Panc1 (cell line): ENCODE data around the gene MYH13. TPM values are rescaled to one million over a fixed set of nuclear protein-coding genes. Genes with fewer than 3 reads are reported as not detected.

ENCODE experiments used
- ATAC-seq: fragments of 200-7000 bp; cut with Tn5 transposase; 2 replicates; pipeline ENCODE4 v1.9.1; 2020; ENCODE audit warnings: mild to moderate bottlenecking, moderate library complexity
- BruUV-seq: library from RNA; stranded (reverse); fragments of 400-500 nt; replicated peaks from 2 replicates; lab custom pipeline; 2021; lab: Mats Ljungman, UMichigan
- CTCF ChIA-PET: fragments of 300-600 bp; sonication (Branson Sonifier 250); formaldehyde crosslinking; loops from one replicate; lab custom pipeline; 2022; ENCODE audit warnings: antibody characterized with exemption; lab: Charles Lee
- POLR2A ChIA-PET: fragments of 300-600 bp; sonication (Branson Sonifier 250); formaldehyde crosslinking; loops from one replicate; lab custom pipeline; 2022; ENCODE audit warnings: antibody characterized with exemption; lab: Charles Lee
- DNase-seq: peaks from one replicate; pipeline ENCODE4 v3.0.0-alpha.2; 2010; ENCODE audit warnings: low read depth, low spot score
- H3K27ac ChIP-seq: 2 replicates; pipeline ENCODE4 v1.5.1; 2011; ENCODE audit warnings: mild to moderate bottlenecking, low read length, inconsistent platforms
- H3K27me3 ChIP-seq: fragments of 200-500 bp; sonication (Bioruptor generic); 2 replicates; pipeline ENCODE4 v1.6.0; 2014; ENCODE audit warnings: low read length, inconsistent platforms; ENCODE audit not compliant: control insufficient read depth, insufficient read depth
- H3K36me3 ChIP-seq: fragments of 200-500 bp; sonication (Bioruptor generic); 2 replicates; pipeline ENCODE4 v1.5.1; 2014; ENCODE audit warnings: inconsistent platforms, mild to moderate bottlenecking, low read length, moderate library complexity; ENCODE audit not compliant: control insufficient read depth, insufficient read depth
- H3K4me1 ChIP-seq: 2 replicates; pipeline ENCODE4 v1.5.1; 2011; ENCODE audit warnings: inconsistent platforms, mild to moderate bottlenecking, low read length, moderate library complexity; ENCODE audit not compliant: control insufficient read depth, insufficient read depth
- H3K4me3 ChIP-seq, 2 experiments: 2 replicates each; pipeline ENCODE4 v1.5.1; 2011 to 2012; ENCODE audit warnings: low read depth in 2 of 2, low read length in 2 of 2, mild to moderate bottlenecking in 2 of 2, inconsistent platforms in 1 of 2, moderate library complexity in 1 of 2
- H3K9me3 ChIP-seq: fragments of 200-500 bp; sonication (Bioruptor generic); 2 replicates; pipeline ENCODE4 v1.5.1; 2014; ENCODE audit warnings: low read depth, mild to moderate bottlenecking, inconsistent platforms, low read length, moderate library complexity; ENCODE audit not compliant: control insufficient read depth, insufficient read depth
- POLR2AphosphoS5 ChIP-seq: IDR thresholded peaks from 2 replicates; pipeline ENCODE4 v1.6.1; 2012; ENCODE audit warnings: mild to moderate bottlenecking, low read depth, low read length, moderate library complexity
- SIN3A ChIP-seq: IDR thresholded peaks from 2 replicates; pipeline ENCODE4 v1.6.1; 2012; ENCODE audit warnings: low read depth, mild to moderate bottlenecking, low read length, moderate library complexity, borderline replicate concordance; ENCODE audit not compliant: insufficient read depth
- TCF7L2 ChIP-seq: IDR thresholded peaks from 2 replicates; pipeline ENCODE4 v1.6.1; 2011; ENCODE audit warnings: mild to moderate bottlenecking, low read depth, low read length, inconsistent platforms
- in situ Hi-C: cut with HindIII; loops from 2 replicates; pipeline ENCODE4 v1.10.0; 2016; ENCODE audit warnings: low sequenced_read_pairs, low pct_unique_long_range_greater_than_20kb
- intact Hi-C: fragments of 100-400 bp; cut with micrococcal nuclease; formaldehyde crosslinking; loops from one replicate; pipeline ENCODE4 v1.10.0; 2022; ENCODE audit not compliant: unreplicated experiment
- total RNA-seq: library from RNA; stranded (reverse); gene quantifications from one replicate; pipeline ENCODE4 v1.2.1, GENCODE V29; 2021; ENCODE audit not compliant: unreplicated experiment
- TF ChIP-seq, protein P1 (sequence below), 2 experiments: IDR thresholded peaks; 2 replicates each; pipeline ENCODE4 v1.6.1; 2011 to 2012; ENCODE audit warnings: low read depth in 2 of 2, control low read depth in 1 of 2, low read length in 1 of 2, mild to moderate bottlenecking in 1 of 2, moderate library complexity in 1 of 2; ENCODE audit not compliant: insufficient read depth in 1 of 2
- TF ChIP-seq, protein P2 (sequence below): fragments of 450-650 bp; IDR thresholded peaks from 2 replicates; pipeline ENCODE4 v1.5.1; 2017; ENCODE audit warnings: mild to moderate bottlenecking

Gene MYH13
- total RNA-seq, 1 experiment from 2014 or later, result not detected

DNA sequence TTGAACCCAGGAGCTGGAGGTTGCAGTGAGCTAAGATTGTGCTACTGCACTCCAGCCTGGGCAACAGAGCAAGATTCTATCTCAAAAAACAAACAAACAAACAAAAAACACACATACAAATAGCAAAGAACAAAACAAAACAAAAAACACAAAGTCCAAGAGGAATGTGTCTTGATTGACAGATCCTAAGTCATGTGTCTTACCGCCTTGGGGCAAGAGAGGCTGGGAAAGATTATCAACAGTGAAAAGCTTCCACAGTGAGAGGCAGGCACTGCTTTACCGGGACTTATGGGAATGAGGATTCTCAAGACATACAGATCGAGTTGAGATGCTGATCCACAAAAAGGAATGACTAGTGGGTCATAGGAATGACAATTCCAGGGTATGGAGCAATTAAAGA, 111.7 kb downstream of the MYH13 start:
- ATAC-seq (no peak), DNase-seq (no peak)
- H3K4me1 ChIP-seq, result no peaks in the 10 kb centered on the region
- no peak overlapping the region for H3K4me3 ChIP-seq
- BruUV-seq, result no TSS peak
- in situ Hi-C loops (no loop called here), intact Hi-C loops (no loop called here)
- TF ChIP-seq SIN3A (no peak), TCF7L2 (no peak), POLR2AphosphoS5 (no peak)
- TF ChIP-seq, protein P1, sequence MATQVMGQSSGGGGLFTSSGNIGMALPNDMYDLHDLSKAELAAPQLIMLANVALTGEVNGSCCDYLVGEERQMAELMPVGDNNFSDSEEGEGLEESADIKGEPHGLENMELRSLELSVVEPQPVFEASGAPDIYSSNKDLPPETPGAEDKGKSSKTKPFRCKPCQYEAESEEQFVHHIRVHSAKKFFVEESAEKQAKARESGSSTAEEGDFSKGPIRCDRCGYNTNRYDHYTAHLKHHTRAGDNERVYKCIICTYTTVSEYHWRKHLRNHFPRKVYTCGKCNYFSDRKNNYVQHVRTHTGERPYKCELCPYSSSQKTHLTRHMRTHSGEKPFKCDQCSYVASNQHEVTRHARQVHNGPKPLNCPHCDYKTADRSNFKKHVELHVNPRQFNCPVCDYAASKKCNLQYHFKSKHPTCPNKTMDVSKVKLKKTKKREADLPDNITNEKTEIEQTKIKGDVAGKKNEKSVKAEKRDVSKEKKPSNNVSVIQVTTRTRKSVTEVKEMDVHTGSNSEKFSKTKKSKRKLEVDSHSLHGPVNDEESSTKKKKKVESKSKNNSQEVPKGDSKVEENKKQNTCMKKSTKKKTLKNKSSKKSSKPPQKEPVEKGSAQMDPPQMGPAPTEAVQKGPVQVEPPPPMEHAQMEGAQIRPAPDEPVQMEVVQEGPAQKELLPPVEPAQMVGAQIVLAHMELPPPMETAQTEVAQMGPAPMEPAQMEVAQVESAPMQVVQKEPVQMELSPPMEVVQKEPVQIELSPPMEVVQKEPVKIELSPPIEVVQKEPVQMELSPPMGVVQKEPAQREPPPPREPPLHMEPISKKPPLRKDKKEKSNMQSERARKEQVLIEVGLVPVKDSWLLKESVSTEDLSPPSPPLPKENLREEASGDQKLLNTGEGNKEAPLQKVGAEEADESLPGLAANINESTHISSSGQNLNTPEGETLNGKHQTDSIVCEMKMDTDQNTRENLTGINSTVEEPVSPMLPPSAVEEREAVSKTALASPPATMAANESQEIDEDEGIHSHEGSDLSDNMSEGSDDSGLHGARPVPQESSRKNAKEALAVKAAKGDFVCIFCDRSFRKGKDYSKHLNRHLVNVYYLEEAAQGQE (IDR thresholded peaks at IDR 0.05; ENCODE audit: insufficient read depth in 1 of 2, low read depth in 2 of 2, low read length in 1 of 2), result no peak
- TF ChIP-seq, protein P2, sequence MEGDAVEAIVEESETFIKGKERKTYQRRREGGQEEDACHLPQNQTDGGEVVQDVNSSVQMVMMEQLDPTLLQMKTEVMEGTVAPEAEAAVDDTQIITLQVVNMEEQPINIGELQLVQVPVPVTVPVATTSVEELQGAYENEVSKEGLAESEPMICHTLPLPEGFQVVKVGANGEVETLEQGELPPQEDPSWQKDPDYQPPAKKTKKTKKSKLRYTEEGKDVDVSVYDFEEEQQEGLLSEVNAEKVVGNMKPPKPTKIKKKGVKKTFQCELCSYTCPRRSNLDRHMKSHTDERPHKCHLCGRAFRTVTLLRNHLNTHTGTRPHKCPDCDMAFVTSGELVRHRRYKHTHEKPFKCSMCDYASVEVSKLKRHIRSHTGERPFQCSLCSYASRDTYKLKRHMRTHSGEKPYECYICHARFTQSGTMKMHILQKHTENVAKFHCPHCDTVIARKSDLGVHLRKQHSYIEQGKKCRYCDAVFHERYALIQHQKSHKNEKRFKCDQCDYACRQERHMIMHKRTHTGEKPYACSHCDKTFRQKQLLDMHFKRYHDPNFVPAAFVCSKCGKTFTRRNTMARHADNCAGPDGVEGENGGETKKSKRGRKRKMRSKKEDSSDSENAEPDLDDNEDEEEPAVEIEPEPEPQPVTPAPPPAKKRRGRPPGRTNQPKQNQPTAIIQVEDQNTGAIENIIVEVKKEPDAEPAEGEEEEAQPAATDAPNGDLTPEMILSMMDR, result no peak
- no peaks in the 10 kb centered on the region for H3K27me3 ChIP-seq
- no peak overlapping the region for H3K27ac ChIP-seq
- ChIA-PET CTCF (no interaction called here), POLR2A (interaction anchor here (0.6 kb wide), 1 partner anchor 333 kb away, joined by 4 read pairs; no protein-coding TSS in a partner anchor)
- H3K9me3 ChIP-seq, result no peaks in the 10 kb centered on the region
- no peaks in the 10 kb centered on the region for H3K36me3 ChIP-seq

DNA sequence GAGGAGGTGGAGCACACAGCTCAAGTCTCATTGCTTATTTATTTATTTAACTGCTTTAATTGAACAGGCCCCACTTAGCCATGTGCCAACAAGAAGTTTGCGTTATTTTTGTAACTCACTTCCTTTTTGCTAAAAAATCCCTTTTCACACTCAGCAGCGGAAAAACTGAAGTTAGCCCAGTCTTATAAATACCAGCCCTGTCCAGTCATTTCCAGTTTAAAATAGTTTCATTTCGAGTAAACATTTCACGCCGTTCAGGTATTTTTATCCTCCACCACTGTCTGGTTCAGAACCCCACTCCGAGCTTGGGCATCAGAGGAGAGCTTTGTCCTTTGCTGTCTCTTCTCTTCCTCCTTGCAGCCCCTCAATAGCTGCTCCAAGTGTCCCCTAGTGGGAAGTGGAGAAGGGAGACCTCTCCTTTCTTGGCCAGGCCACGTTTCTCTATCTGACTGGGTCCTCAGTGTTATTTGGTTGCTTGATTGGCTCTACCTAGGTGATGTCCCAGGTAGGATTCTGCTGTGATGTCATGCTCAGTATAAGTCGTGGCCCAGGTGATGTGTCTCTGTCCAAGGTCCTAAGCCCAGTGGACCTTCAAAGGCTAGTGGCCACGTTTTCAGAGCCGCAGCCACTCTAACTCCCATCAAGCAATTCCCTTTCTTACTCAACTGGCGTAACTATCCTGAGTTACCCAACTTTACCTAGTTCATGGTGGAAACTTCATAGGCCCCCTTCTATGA, 121.4 kb downstream of the MYH13 start:
- CTCF ChIA-PET, result no interaction called here
- POLR2A ChIA-PET, result no interaction called here
- TF ChIP-seq SIN3A, result no peak
- no peak for TF ChIP-seq POLR2AphosphoS5
- TF ChIP-seq, protein P2, result no peak
- TF ChIP-seq, protein P1 (IDR thresholded peaks at IDR 0.05; ENCODE audit: insufficient read depth in 1 of 2, low read depth in 2 of 2, low read length in 1 of 2), result peak; percentile 63 to 75
- no peak for TF ChIP-seq TCF7L2
- ATAC-seq (no peak), DNase-seq (no peak)
- H3K27ac ChIP-seq, result no peak overlapping the region
- no peaks in the 10 kb centered on the region for H3K4me1 ChIP-seq
- H3K27me3 ChIP-seq, result no peaks in the 10 kb centered on the region; the same call in 1 of the 2 replicates
- no TSS peak for BruUV-seq
- no peaks in the 10 kb centered on the region for H3K36me3 ChIP-seq
- in situ Hi-C loops (no loop called here), intact Hi-C loops (no loop called here)
- no peaks in the 10 kb centered on the region for H3K9me3 ChIP-seq
- no peak overlapping the region for H3K4me3 ChIP-seq
